Transverse colon (tissue), 4 donors: ENCODE data around the gene CNTD1. TPM values are rescaled to one million over a fixed set of nuclear protein-coding genes. Genes with fewer than 3 reads are reported as not detected.
A peak's percentile ranks its signal among the peaks of the same experiment; 100 is the strongest.

ENCODE experiments used
- DNase-seq: peaks from one replicate; pipeline ENCODE4 v3.0.0-alpha.2; 2019
- H3K27ac ChIP-seq, 4 donors: fragments of 200-600 bp; sonication (generic); 2 replicates each; pipeline ENCODE4 v1.5.1; 2016 to 2018; ENCODE audit warnings: inconsistent platforms in 4 of 4
- H3K27me3 ChIP-seq: fragments of 200-600 bp; sonication (generic); 2 replicates; pipeline ENCODE4 v1.5.1; 2017; ENCODE audit warnings: inconsistent platforms
- H3K36me3 ChIP-seq, 4 donors: fragments of 200-600 bp; sonication (generic); 2 replicates each; pipeline ENCODE4 v1.5.1; 2017 to 2019; ENCODE audit warnings: inconsistent platforms in 4 of 4
- H3K4me1 ChIP-seq, 4 donors: fragments of 200-600 bp; sonication (generic); 2 replicates each; pipeline ENCODE4 v1.5.1; 2017 to 2020; ENCODE audit warnings: inconsistent platforms in 4 of 4
- H3K4me3 ChIP-seq, 4 donors: fragments of 200-600 bp; sonication (generic); 1 replicate in 1 of 4; 2 replicates in 3 of 4; pipeline versions ENCODE4 v1.5.1 to v1.6.1; 2017 to 2019; ENCODE audit warnings: inconsistent platforms in 4 of 4
- H3K9me3 ChIP-seq, 2 donors: fragments of 200-600 bp; sonication (generic); 2 replicates each; pipeline ENCODE4 v1.5.1; 2017 to 2019; ENCODE audit warnings: inconsistent platforms in 2 of 2
- CTCF ChIP-seq, 5 experiments: fragments of 200-600 bp in 3 of 5; fragments of 450-650 bp in 2 of 5; sonication (generic) in 3 of 5; IDR thresholded peaks; 1 replicate in 2 of 5; 2 replicates in 3 of 5; pipeline ENCODE4 v1.5.1; 2016 to 2017; ENCODE audit warnings: antibody characterized with exemption in 5 of 5, inconsistent platforms in 3 of 5, mild to moderate bottlenecking in 2 of 5, moderate library complexity in 1 of 5
- EP300 ChIP-seq: sonication (generic); formaldehyde crosslinking; IDR thresholded peaks from one replicate; pipeline ENCODE4 v1.6.1; 2017; ENCODE audit warnings: antibody characterized with exemption, low read depth
- POLR2A ChIP-seq: fragments of 450-650 bp; IDR thresholded peaks from one replicate; pipeline ENCODE4 v1.6.1; 2016; ENCODE audit warnings: antibody characterized with exemption, mild to moderate bottlenecking, moderate library complexity
- POLR2AphosphoS5 ChIP-seq, 3 donors: sonication (generic); formaldehyde crosslinking; IDR thresholded peaks; one replicate each; pipeline ENCODE4 v1.6.1; 2016; ENCODE audit warnings: antibody characterized with exemption in 3 of 3
- WGBS, 2 donors: methylation state at CpG; one replicate each; pipeline ENCODE4 v1.1.5; 2018; ENCODE audit warnings: low coverage in 1 of 2; 5-methylcytosine and 5-hydroxymethylcytosine counted together
- in situ Hi-C, 4 donors: fragments of 200-750 bp; cut with MboI; loops; one replicate each; pipeline versions ENCODE4 v1.15.0 to v1.15.1; 2017; ENCODE audit warnings: low sequenced_read_pairs in 3 of 4, low pct_ligation_motif_present in 1 of 4, low pct_unique_long_range_greater_than_20kb in 1 of 4
- intact Hi-C: fragments of 100-400 bp; cut with DNase I; formaldehyde crosslinking; loops from one replicate; pipeline ENCODE4 v1.15.1; 2023; ENCODE audit warnings: low total_unique reads
- total RNA-seq, 4 donors: library from RNA; depleted of rRNA; stranded (reverse); fragments of >200 nt; gene quantifications; one replicate each; pipeline ENCODE4 v1.1.0, GENCODE V29; 2016

The CNTD1 gene
- total RNA-seq, 4 donors from 2014 or later = 0.48 to 1.5 TPM; not detected in 2

- peaks cover 0 to 41% (median 30%) of the 10 kb centered on the region in 4 donors for H3K4me1 ChIP-seq
- peaks cover 56% of the 10 kb centered on the region for H3K27me3 ChIP-seq
- no peak for DNase-seq
- no peaks in the 10 kb centered on the region for H3K9me3 ChIP-seq
- intact Hi-C loops (no loop called here), in situ Hi-C loops (no loop called here)
- H3K27ac ChIP-seq = peak overlapping the region; percentile 78 to 87 (median 84)
- H3K4me3 ChIP-seq = peak overlapping the region; percentile 31 to 69 (median 50)
- H3K36me3 ChIP-seq = peaks cover 0 to 26% (median 10%) of the 10 kb centered on the region in 4 donors
- 13% methylated on average over 24 of the region's 39 CpGs; no CpG with 5 or more reads in 1 of the 2 donors for WGBS, 2 donors
- TF ChIP-seq EP300 (no peak), CTCF (IDR thresholded peaks at IDR 0.05) (no peak), POLR2AphosphoS5 (IDR thresholded peaks at IDR 0.05) (no peak), POLR2A (no peak)
Measured at GRCh38 chr17:42780851-42781638, 17.6 kb upstream of the CNTD1 start.

- peaks cover 0 to 41% (median 30%) of the 10 kb centered on the region in 4 donors for H3K4me1 ChIP-seq
- 20% methylated on average over 9 of the region's 10 CpGs; no CpG with 5 or more reads in 1 of the 2 donors for WGBS, 2 donors
- peaks cover 0 to 20% (median 7%) of the 10 kb centered on the region in 4 donors for H3K36me3 ChIP-seq
- H3K9me3 ChIP-seq = no peaks in the 10 kb centered on the region
- peaks cover 62% of the 10 kb centered on the region for H3K27me3 ChIP-seq
- in situ Hi-C loops (no loop called here), intact Hi-C loops (no loop called here)
- H3K4me3 ChIP-seq = peak overlapping the region in 3 of 4 donors; percentile 47 to 69 (median 52)
- TF ChIP-seq POLR2A = no peak
- no peak for TF ChIP-seq POLR2AphosphoS5 (IDR thresholded peaks at IDR 0.05)
- no peak for TF ChIP-seq EP300
- TF ChIP-seq CTCF (IDR thresholded peaks at IDR 0.05) = no peak
- DNase-seq = peak; percentile 36
- peak overlapping the region; percentile 78 to 87 (median 84) for H3K27ac ChIP-seq
Measured at GRCh38 chr17:42781639-42782165, 17.0 kb upstream of the CNTD1 start.

GRCh38 chr17:42782166-42783061, 16.2 kb upstream of the CNTD1 start:
- Histone ChIP-seq H3K36me3 (peaks cover 0 to 14% (median 4%) of the 10 kb centered on the region in 4 donors), H3K4me1 (peaks cover 0 to 41% (median 30%) of the 10 kb centered on the region in 4 donors), H3K27me3 (peaks cover 62% of the 10 kb centered on the region), H3K4me3 (peak overlapping the region in 3 of 4 donors; percentile 47 to 69 (median 52)), H3K27ac (peak overlapping the region in 3 of 4 donors; percentile 84 to 87 (median 85)), H3K9me3 (no peaks in the 10 kb centered on the region)
- in situ Hi-C loops = no loop called here
- intact Hi-C loops = no loop called here
- TF ChIP-seq POLR2A (no peak), EP300 (no peak), POLR2AphosphoS5 (IDR thresholded peaks at IDR 0.05) (no peak), CTCF (IDR thresholded peaks at IDR 0.05) (no peak)
- WGBS, 2 donors = 18 to 24% methylated on average over 3 to 29 of the region's 29 CpGs
- no peak for DNase-seq
